Retinal pigment epithelial cell (primary cell): Measurements from ENCODE around the gene GOLT1A.

Source experiments
- DNase-seq: peaks from one replicate; pipeline ENCODE4 v3.0.0-alpha.2; 2010; ENCODE audit warnings: low read depth
- H3K4me3 ChIP-seq: 2 replicates; pipeline ENCODE4 v1.5.1; 2011; ENCODE audit warnings: mild to moderate bottlenecking, low read length, control low read depth, moderate library complexity
- TF ChIP-seq, protein P1 (sequence below): conservative IDR thresholded peaks from 2 replicates; pipeline ENCODE4 v1.5.1; 2011; ENCODE audit warnings: low read depth, low read length, control low read depth, inconsistent platforms

The GOLT1A gene

DNA sequence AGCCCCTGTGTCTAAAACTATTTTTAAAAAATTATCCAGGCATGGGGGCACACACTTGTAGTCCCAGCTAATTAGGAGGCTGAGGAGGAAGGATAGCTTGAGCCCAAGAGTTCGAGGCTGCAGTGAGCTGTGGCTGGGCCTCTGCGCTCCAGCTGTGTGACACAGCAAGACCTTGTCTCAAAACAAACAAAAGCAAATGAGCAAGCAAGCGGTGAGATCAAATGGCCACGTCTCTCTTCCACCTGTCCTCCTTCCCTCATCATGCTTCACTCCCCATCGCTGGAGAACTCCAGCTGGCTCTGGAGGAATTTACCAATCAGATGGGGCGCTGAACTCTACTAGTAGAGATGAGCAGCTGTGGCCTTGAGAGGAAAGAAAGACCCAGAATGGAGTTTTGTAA is 33.7 kb downstream of the GOLT1A start:
- no peak overlapping the region for H3K4me3 ChIP-seq
- DNase-seq, result no peak
- TF ChIP-seq, protein P1, sequence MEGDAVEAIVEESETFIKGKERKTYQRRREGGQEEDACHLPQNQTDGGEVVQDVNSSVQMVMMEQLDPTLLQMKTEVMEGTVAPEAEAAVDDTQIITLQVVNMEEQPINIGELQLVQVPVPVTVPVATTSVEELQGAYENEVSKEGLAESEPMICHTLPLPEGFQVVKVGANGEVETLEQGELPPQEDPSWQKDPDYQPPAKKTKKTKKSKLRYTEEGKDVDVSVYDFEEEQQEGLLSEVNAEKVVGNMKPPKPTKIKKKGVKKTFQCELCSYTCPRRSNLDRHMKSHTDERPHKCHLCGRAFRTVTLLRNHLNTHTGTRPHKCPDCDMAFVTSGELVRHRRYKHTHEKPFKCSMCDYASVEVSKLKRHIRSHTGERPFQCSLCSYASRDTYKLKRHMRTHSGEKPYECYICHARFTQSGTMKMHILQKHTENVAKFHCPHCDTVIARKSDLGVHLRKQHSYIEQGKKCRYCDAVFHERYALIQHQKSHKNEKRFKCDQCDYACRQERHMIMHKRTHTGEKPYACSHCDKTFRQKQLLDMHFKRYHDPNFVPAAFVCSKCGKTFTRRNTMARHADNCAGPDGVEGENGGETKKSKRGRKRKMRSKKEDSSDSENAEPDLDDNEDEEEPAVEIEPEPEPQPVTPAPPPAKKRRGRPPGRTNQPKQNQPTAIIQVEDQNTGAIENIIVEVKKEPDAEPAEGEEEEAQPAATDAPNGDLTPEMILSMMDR, result no peak

DNA sequence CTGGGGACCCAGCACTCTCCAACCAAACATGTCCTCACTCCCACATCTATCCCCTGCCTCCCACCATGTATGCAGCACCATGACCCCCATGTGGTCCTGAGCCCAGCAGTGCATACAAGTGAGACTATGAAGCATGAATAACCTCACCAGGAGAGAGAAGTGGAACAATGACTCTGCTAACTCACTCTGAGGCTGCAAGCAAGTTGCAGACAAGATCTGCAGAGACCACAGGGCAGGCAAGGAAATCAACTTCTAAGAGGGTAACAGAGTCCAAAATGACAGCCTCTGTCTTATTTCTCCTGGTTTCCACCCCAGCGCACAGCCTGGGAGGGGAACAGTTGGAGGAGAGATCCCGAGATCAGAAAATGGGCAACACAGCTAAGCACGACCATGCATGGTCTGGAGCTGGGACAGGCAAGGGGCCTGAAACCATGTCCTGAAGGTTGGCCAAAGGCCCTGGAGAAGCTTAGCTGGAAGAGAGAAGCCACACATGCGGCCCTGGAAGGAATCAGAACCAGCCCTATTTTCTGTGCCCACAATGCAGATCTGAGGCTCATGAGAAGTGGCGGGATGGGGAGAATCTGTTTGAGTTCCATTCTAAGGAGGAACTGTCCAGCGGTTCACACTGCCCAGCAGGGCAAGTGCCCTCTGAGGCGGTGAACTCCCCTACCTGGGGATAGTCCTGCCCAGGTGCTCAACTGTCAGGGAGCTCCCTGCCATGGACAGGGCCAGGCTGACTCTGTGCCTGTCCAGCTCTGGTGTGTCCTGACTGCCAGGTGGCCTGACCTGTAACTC is 35.1 kb downstream of the GOLT1A start:
- DNase-seq, result no peak
- no peak overlapping the region for H3K4me3 ChIP-seq
- TF ChIP-seq, protein P1, result no peak

DNA sequence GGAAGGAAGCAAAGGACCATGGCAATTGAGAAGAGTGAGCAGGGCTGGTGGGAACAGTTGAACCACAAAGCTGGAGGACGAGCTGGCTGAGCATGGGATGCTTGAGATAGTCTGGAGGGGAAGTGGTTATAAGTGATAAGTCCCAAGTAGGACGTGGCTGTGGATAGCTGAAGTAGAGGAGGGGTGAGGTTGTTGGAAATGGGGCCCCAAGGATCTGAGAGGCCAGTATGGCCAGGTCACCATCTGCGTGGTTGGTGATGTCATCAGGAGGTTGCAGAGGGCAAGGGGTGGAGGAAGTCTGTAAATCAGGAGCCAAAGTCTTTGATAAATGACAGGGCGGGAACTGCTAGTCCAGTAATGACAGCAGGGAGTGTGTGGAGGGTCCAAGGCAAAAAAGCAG is 36.7 kb downstream of the GOLT1A start:
- TF ChIP-seq, protein P1, result no peak
- no peak overlapping the region for H3K4me3 ChIP-seq
- DNase-seq, result no peak

DNA sequence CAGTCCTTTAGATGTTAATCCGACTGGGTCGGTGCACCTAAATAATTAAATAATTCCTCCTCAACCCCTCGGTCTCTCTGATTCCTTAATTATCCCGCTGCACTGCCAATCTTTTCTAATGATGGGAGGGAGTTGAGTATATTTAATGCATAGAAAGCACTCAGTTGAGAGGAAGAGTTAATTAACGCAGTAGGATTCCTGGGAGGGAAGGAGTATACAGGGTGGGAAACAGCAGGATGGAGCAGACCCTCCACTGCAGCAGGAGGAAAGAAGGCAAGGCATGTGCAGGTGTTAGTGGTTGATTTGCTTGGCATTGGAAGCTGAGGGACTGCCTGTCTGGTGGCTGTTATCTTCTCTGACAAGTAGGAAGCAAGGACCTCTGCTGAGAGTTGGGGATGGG is 37.7 kb downstream of the GOLT1A start:
- no peak for DNase-seq
- H3K4me3 ChIP-seq, result no peak overlapping the region
- TF ChIP-seq, protein P1, result no peak

DNA sequence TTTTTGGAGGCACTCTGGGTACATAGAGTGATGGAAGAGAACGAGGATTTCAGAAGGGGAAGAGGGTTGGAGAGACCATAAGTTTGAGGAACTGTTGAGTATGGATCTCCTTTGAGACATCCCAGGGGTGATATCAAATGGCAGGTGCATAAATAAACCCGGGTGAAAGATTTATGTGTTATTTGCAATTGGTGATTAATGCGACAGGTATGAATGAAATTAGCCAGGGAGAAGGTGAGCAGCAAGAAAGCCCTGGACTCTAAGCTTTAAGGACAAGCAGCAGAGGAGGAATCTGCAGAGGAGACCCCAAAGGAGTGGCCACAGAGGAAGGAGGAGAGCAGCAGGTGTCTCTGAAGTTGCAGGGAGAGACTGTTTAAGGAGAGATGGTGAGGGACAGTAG is 38.8 kb downstream of the GOLT1A start:
- DNase-seq, result no peak
- TF ChIP-seq, protein P1, result no peak

DNA sequence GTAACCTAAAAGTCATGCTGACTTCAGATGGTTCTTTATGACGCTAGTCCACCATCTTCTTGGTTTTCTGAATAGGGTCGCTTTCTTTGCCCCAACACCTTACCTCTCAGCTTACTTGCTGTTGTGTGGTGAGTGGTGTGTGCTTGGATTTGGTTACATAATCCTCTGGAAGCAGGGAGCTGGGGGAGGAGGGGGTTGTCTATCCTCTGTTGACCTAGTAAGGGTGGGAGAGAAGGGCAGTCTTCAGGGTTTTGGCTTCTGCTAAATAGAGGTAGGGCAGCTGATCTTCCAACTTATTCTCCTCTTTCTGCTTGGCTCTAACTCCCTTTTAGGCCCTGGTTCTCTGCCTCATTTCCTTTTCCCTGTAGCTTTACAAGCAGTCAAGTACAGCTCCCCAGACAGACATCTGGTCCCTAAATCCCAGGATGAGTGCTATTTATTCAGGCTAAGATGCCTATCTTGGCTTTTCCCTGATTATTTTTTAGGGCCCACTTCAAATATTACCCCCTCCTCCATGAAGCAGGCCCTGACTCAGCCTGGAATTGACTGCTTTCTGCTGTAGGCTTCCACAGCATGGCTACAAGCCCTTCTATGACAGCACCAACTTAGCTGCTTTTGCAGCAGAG is 41.3 kb downstream of the GOLT1A start:
- TF ChIP-seq, protein P1, result no peak
- DNase-seq, result no peak
- no peak overlapping the region for H3K4me3 ChIP-seq

More for the DNA sequence above, 38.8 kb downstream of the GOLT1A start:
- H3K4me3 ChIP-seq, result no peak overlapping the region

DNA sequence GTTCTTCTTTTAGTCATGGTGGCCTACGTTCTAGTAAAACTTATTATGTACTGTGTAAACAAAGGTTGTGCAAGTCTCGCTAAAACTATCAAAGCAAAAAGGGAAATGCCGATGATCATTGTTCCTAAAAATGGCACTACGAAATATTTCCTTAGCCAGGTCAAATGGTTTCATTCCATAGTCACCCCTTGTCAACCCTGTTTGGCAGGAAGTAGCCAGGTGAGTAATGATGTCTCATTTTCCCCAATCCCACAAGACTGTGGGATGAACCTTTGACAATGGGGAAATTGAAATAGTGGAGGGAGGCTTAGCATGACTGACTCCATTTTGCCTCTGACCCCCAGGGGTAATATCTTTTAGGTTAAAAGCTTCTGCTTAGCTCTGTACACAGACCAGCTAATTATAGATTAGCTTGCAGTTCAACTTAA is 42.0 kb downstream of the GOLT1A start:
- TF ChIP-seq, protein P1, result no peak
- H3K4me3 ChIP-seq, result no peak overlapping the region
- DNase-seq, result no peak
